HEK293T (cell line): Measurements from ENCODE around the gene ARF1.

Experiments
- BHLHE40 ChIP-seq: fragments of 450-650 bp; IDR thresholded peaks from 2 replicates; pipeline ENCODE4 v1.6.1; 2016; ENCODE audit warnings: mild to moderate bottlenecking, moderate library complexity, borderline replicate concordance
- FOXA1 ChIP-seq: fragments of 450-650 bp; IDR thresholded peaks from 2 replicates; pipeline ENCODE4 v1.6.1; 2016; ENCODE audit warnings: mild to moderate bottlenecking
- SP1 ChIP-seq: fragments of 450-650 bp; IDR thresholded peaks from 2 replicates; pipeline ENCODE4 v1.6.1; 2017
- TARDBP ChIP-seq: fragments of 450-650 bp; IDR thresholded peaks from 2 replicates; pipeline ENCODE4 v1.6.1; 2016

DNA sequence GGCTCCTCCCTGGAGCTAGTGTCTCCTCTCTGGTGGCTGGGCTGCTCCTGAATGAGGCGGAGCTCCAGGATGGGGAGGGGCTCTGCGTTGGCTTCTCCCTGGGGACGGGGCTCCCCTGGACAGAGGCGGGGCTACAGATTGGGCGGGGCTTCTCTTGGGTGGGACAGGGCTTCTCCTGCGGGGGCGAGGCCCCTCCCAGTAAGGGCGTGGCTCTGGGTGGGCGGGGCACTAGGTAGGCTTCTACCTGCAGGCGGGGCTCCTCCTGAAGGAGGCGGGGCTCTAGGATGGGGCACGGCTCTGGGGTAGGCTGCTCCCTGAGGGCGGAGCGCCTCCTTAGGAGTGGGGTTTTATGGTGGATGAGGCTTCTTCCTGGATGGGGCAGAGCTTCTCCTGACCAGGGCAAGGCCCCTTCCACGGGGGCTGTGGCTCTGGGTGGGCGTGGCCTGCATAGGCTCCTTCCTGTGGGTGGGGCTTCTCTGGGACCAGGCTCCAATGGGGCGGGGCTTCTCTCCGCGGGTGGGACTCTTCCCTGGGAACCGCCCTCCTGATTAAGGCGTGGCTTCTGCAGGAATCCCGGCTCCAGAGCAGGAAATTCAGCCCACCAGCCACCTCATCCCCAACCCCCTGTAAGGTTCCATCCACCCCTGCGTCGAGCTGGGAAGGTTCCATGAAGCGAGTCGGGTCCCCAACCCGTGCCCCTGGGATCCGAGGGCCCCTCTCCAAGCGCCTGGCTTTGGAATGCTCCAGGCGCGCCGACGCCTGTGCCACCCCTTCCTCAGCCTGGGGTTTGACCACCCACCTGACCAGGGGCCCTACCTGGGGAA, 22.7 kb upstream of the ARF1 start:
- no peak for TF ChIP-seq FOXA1
- TF ChIP-seq BHLHE40, result no peak
- TF ChIP-seq TARDBP, result no peak
- TF ChIP-seq SP1, result peak; percentile 91
